Measurements from ENCODE around the gene USP48. TPM values are rescaled to one million over a fixed set of nuclear protein-coding genes. Genes with fewer than 3 reads are reported as not detected.

Gene USP48
- total RNA-seq, 1 experiment from 2014 or later, result 49.1 TPM

DNA sequence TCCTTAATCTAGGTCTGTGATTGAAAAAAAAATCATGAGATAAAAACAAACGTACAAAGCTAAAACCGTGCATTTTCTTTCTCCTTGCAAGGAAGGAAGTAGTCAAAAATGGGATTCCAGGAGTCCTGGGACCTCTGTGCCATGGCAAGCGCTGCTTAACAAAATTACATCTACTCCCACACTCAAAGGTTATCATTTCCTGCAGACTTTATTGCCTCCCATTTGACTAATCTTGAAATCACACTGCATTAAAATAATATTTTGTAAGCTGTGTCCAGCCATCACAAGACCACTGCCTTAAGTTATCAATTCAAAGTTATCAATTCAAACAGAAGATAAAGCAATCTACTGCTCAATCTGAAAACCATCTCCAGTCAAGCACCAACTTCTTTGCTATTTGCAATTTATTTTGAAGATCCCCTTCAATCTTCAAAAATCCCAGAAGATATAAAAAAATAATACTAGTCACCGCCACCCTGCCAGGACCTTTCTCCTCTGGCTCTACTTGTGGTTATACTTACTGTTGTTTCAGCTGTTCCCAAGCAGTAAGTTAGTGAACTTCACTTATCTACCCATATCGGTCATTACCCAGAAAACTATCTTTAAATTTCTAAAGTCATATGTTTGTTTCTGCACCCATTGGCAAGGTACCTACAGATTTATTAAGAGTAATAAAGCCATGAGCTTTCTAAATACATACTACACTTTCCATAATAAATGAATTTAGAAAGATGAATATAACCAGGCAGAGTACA, 75.7 kb downstream of the USP48 start:
- H3K27me3 Mint-ChIP-seq (ENCODE audit: insufficient read depth, unreplicated experiment), result no peaks in the 10 kb centered on the region
- no peak overlapping the region for H3K27ac Mint-ChIP-seq (ENCODE audit: unreplicated experiment)
- no TSS peak for BruUV-seq (replicated peaks)
- Histone ChIP-seq H3K9me3 (no peaks in the 10 kb centered on the region), H3K4me1 (no peaks in the 10 kb centered on the region), H3K27me3 (replicated peaks; ENCODE audit: control insufficient read depth, insufficient read depth, low read length) (no peaks in the 10 kb centered on the region), H3K36me3 (ENCODE audit: control insufficient read depth, insufficient read depth, low read length) (peaks cover 3% of the 10 kb centered on the region; the same call in 1 of the 2 replicates), H3K4me3 (ENCODE audit: low read depth, low read length) (no peak overlapping the region)
- peaks cover 39% of the 10 kb centered on the region for H3K36me3 Mint-ChIP-seq (ENCODE audit: insufficient read depth, unreplicated experiment)
- ChIA-PET POLR2A (no interaction called here), CTCF (no interaction called here)
- intact Hi-C loops (cut with micrococcal nuclease; ENCODE audit: unreplicated experiment), result no loop called here
- TF ChIP-seq, protein P1, sequence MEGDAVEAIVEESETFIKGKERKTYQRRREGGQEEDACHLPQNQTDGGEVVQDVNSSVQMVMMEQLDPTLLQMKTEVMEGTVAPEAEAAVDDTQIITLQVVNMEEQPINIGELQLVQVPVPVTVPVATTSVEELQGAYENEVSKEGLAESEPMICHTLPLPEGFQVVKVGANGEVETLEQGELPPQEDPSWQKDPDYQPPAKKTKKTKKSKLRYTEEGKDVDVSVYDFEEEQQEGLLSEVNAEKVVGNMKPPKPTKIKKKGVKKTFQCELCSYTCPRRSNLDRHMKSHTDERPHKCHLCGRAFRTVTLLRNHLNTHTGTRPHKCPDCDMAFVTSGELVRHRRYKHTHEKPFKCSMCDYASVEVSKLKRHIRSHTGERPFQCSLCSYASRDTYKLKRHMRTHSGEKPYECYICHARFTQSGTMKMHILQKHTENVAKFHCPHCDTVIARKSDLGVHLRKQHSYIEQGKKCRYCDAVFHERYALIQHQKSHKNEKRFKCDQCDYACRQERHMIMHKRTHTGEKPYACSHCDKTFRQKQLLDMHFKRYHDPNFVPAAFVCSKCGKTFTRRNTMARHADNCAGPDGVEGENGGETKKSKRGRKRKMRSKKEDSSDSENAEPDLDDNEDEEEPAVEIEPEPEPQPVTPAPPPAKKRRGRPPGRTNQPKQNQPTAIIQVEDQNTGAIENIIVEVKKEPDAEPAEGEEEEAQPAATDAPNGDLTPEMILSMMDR (IDR thresholded peaks at IDR 0.05; ENCODE audit: insufficient read depth in 1 of 2, low read depth in 1 of 2, low read length in 1 of 2, severe bottlenecking in 1 of 2, unreplicated experiment in 1 of 2), result no peak
- no peaks in the 10 kb centered on the region for H3K9me3 Mint-ChIP-seq (ENCODE audit: unreplicated experiment)
- H3K4me3 Mint-ChIP-seq (ENCODE audit: unreplicated experiment), result no peak overlapping the region
- H3K4me1 Mint-ChIP-seq (ENCODE audit: low read depth, unreplicated experiment), result peaks cover 14% of the 10 kb centered on the region
- no peak for DNase-seq

- Mint-ChIP-seq H3K4me1 (ENCODE audit: low read depth, unreplicated experiment) (peaks cover 14% of the 10 kb centered on the region), H3K9me3 (ENCODE audit: unreplicated experiment) (no peaks in the 10 kb centered on the region), H3K4me3 (ENCODE audit: unreplicated experiment) (no peak overlapping the region), H3K36me3 (ENCODE audit: insufficient read depth, unreplicated experiment) (peaks cover 39% of the 10 kb centered on the region), H3K27me3 (ENCODE audit: insufficient read depth, unreplicated experiment) (no peaks in the 10 kb centered on the region), H3K27ac (ENCODE audit: unreplicated experiment) (no peak overlapping the region)
- Histone ChIP-seq H3K36me3 (ENCODE audit: control insufficient read depth, insufficient read depth, low read length) (0 out of 2 replicates have a peak, but pooled peaks cover 3% of the 10 kb centered on the region), H3K27me3 (replicated peaks; ENCODE audit: control insufficient read depth, insufficient read depth, low read length) (no peaks in the 10 kb centered on the region), H3K9me3 (no peaks in the 10 kb centered on the region), H3K4me3 (ENCODE audit: low read depth, low read length) (no peak overlapping the region), H3K4me1 (no peaks in the 10 kb centered on the region)
- intact Hi-C loops (cut with micrococcal nuclease; ENCODE audit: unreplicated experiment), result no loop called here
- no TSS peak for BruUV-seq (replicated peaks)
- DNase-seq, result no peak
- TF ChIP-seq, protein P1 (IDR thresholded peaks at IDR 0.05; ENCODE audit: insufficient read depth in 1 of 2, low read depth in 1 of 2, low read length in 1 of 2, severe bottlenecking in 1 of 2, unreplicated experiment in 1 of 2), result no peak
- CTCF ChIA-PET, result no interaction called here
- POLR2A ChIA-PET, result interaction anchor here (0.5 kb wide), 1 partner anchor 391 kb away, joined by 11 read pairs; no protein-coding TSS in a partner anchor
Observed at GRCh38 chr1:21706151-21706835, 76.7 kb downstream of the USP48 start.

DNA sequence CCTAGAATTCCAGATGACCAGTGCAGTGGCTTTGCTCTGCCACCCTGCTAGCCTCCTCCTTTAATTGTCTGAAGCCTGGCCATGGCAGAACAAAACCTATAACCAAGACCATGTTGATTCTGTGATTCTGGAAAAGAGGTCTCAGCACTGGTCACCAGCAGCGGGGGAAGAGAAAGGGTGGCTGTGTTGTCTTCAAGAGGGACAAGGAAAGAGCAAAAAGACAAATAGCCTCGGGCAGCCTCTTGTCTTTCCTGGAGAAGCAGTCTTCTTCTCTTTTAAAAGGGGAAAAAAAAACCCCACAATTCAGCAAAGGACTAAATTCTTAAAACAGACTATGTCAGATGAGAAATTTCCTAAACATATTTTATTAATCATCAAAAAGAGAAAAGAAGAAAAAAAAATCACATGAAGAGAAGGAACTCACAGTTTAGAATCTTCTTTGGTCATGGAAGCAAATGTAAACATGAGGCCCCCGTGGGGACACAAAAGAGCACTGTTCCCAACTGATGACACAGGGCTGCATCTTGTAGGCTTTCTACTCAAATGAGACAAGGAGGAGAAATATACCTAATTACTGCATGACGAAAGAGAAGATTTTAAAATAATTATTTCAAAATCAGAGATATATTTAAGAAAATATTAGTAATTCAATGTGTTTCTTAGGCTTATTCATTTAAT, 77.5 kb downstream of the USP48 start:
- H3K4me1 ChIP-seq, result no peaks in the 10 kb centered on the region
- Mint-ChIP-seq H3K27me3 (ENCODE audit: insufficient read depth, unreplicated experiment) (no peaks in the 10 kb centered on the region), H3K4me1 (ENCODE audit: low read depth, unreplicated experiment) (peaks cover 14% of the 10 kb centered on the region), H3K36me3 (ENCODE audit: insufficient read depth, unreplicated experiment) (peaks cover 45% of the 10 kb centered on the region), H3K27ac (ENCODE audit: unreplicated experiment) (no peak overlapping the region), H3K4me3 (ENCODE audit: unreplicated experiment) (no peak overlapping the region), H3K9me3 (ENCODE audit: unreplicated experiment) (no peaks in the 10 kb centered on the region)
- DNase-seq, result no peak
- TF ChIP-seq, protein P1 (IDR thresholded peaks at IDR 0.05; ENCODE audit: insufficient read depth in 1 of 2, low read depth in 1 of 2, low read length in 1 of 2, severe bottlenecking in 1 of 2, unreplicated experiment in 1 of 2), result no peak
- ChIA-PET POLR2A (no interaction called here), CTCF (no interaction called here)
- intact Hi-C loops (cut with micrococcal nuclease; ENCODE audit: unreplicated experiment), result no loop called here
- no peaks in the 10 kb centered on the region for H3K27me3 ChIP-seq (replicated peaks; ENCODE audit: control insufficient read depth, insufficient read depth, low read length)
- H3K9me3 ChIP-seq, result no peaks in the 10 kb centered on the region
- no peak overlapping the region for H3K4me3 ChIP-seq (ENCODE audit: low read depth, low read length)
- BruUV-seq (replicated peaks), result no TSS peak
- H3K36me3 ChIP-seq (ENCODE audit: control insufficient read depth, insufficient read depth, low read length), result 0 out of 2 replicates have a peak, but pooled peaks cover 3% of the 10 kb centered on the region

Data from Caco-2 (cell line).